H7 (cell line): ENCODE measurements around the gene PRRT1B. TPM values are rescaled to one million over a fixed set of nuclear protein-coding genes. Genes with fewer than 3 reads are reported as not detected.
"Not testable (repeated sequence)": the region's sequence is repeated elsewhere in the genome, so short reads cannot be mapped to it uniquely, and the experiment has no call there.

ENCODE experiments used
- DNase-seq: peaks from one replicate; pipeline ENCODE4 v3.0.0; 2012
- H3K27me3 ChIP-seq: 2 replicates; pipeline ENCODE4 v1.6.0; 2011; ENCODE audit warnings: mild to moderate bottlenecking, low read length; ENCODE audit not compliant: control insufficient read depth, insufficient read depth
- H3K36me3 ChIP-seq: replicated peaks from 2 replicates; pipeline ENCODE4 v1.5.1; 2011; ENCODE audit warnings: low read length; ENCODE audit not compliant: control insufficient read depth, insufficient read depth
- H3K4me3 ChIP-seq: 2 replicates; pipeline ENCODE4 v1.5.1; 2011; ENCODE audit warnings: low read depth, mild to moderate bottlenecking, control low read depth, low read length, moderate library complexity; ENCODE audit not compliant: insufficient read depth
- total RNA-seq: library from RNA; depleted of rRNA; stranded (reverse); fragments of >200 nt; shearing (Covaris generic); gene quantifications from 2 replicates; pipeline ENCODE4 v1.2.3, GENCODE V29; 2014

The PRRT1B gene
- total RNA-seq, 1 experiment from 2014 or later, result 1.5 TPM

- Histone ChIP-seq H3K27me3 (no peaks in the 10 kb centered on the region), H3K36me3 (peaks cover 23% of the 10 kb centered on the region), H3K4me3 (no peak overlapping the region)
- DNase-seq, result no peak
These were observed 16.3 kb upstream of the PRRT1B start for GRCh38 chr9:131528886-131529505.

GRCh38 chr9:131529597-131530545 lies 15.5 kb upstream of the PRRT1B start:
- Histone ChIP-seq H3K4me3 (peak overlapping the region; percentile 85), H3K27me3 (no peaks in the 10 kb centered on the region), H3K36me3 (peaks cover 19% of the 10 kb centered on the region)
- peak; percentile 62 for DNase-seq

- no peaks in the 10 kb centered on the region for H3K27me3 ChIP-seq
- H3K36me3 ChIP-seq, result peaks cover 19% of the 10 kb centered on the region
- peak overlapping the region; percentile 85 for H3K4me3 ChIP-seq
- peak; percentile 90 for DNase-seq
These were observed 14.8 kb upstream of the PRRT1B start for GRCh38 chr9:131530546-131530919.

- H3K27me3 ChIP-seq, result no peaks in the 10 kb centered on the region
- peak; percentile 100 for DNase-seq
- H3K36me3 ChIP-seq, result peaks cover 15% of the 10 kb centered on the region
- peak within 1 kb of the TSS; percentile 85 for H3K4me3 ChIP-seq
These were observed 14.1 kb upstream of the PRRT1B start, which contains the start of gene UCK1 for GRCh38 chr9:131530920-131531832. Gene UCK1, minus strand, starts transcription at chr9:131531263. Its CDS starts 89 bp downstream, at chr9:131531174.

- Histone ChIP-seq H3K36me3 (peaks cover 2% of the 10 kb centered on the region), H3K4me3 (no peak overlapping the region), H3K27me3 (no peaks in the 10 kb centered on the region)
- no peak for DNase-seq
These were observed 10.5 kb upstream of the PRRT1B start for GRCh38 chr9:131534721-131535237.

GRCh38 chr9:131537946-131538345 lies 7.4 kb upstream of the PRRT1B start:
- no peak for DNase-seq
- no peak overlapping the region for H3K4me3 ChIP-seq

GRCh38 chr9:131539223-131539923 lies 6.0 kb upstream of the PRRT1B start:
- DNase-seq, result no peak
- H3K27me3 ChIP-seq, result no peaks in the 10 kb centered on the region
- H3K4me3 ChIP-seq, result no peak overlapping the region
- no peaks in the 10 kb centered on the region for H3K36me3 ChIP-seq

More at GRCh38 chr9:131537946-131538345, 7.4 kb upstream of the PRRT1B start:
- H3K27me3 ChIP-seq, result no peaks in the 10 kb centered on the region
- H3K36me3 ChIP-seq, result no peaks in the 10 kb centered on the region

- H3K36me3 ChIP-seq, result no peaks in the 10 kb centered on the region
- H3K4me3 ChIP-seq, result no peak overlapping the region
- no peak for DNase-seq
- peaks cover 10% of the 10 kb centered on the region for H3K27me3 ChIP-seq
These were observed 2.2 kb upstream of the PRRT1B start for GRCh38 chr9:131543141-131543540.

GRCh38 chr9:131545786-131546335 lies 538 bp downstream of the PRRT1B start:
- peak overlapping the region; percentile 33; the same call in 1 of the 2 replicates for H3K4me3 ChIP-seq
- H3K36me3 ChIP-seq, result no peaks in the 10 kb centered on the region
- H3K27me3 ChIP-seq, result peaks cover 10% of the 10 kb centered on the region
- DNase-seq, result peak; percentile 81

- DNase-seq, result peak; percentile 87
- H3K27me3 ChIP-seq, result peaks cover 10% of the 10 kb centered on the region
- no peaks in the 10 kb centered on the region for H3K36me3 ChIP-seq
- H3K4me3 ChIP-seq, result peak overlapping the region; percentile 33
These were observed 1.2 kb downstream of the PRRT1B start for GRCh38 chr9:131546336-131547084.

GRCh38 chr9:131549186-131549585 lies 3.9 kb downstream of the PRRT1B start:
- H3K36me3 ChIP-seq, DNase-seq, H3K4me3 ChIP-seq: not testable (repeated sequence)
- H3K27me3 ChIP-seq, result peaks cover 16% of the 10 kb centered on the region

- H3K4me3 ChIP-seq, H3K36me3 ChIP-seq, DNase-seq: not testable (repeated sequence)
- H3K27me3 ChIP-seq, result peaks cover 23% of the 10 kb centered on the region
These were observed 5.1 kb downstream of the PRRT1B start for GRCh38 chr9:131550465-131550864.

GRCh38 chr9:131552030-131552429 lies 6.7 kb downstream of the PRRT1B start:
- no peak for DNase-seq
- H3K36me3 ChIP-seq, result no peaks in the 10 kb centered on the region
- no peak overlapping the region for H3K4me3 ChIP-seq
- H3K27me3 ChIP-seq, result peaks cover 19% of the 10 kb centered on the region
